B cell (primary cell): ENCODE data around the gene MYLK3. TPM values are rescaled to one million over a fixed set of nuclear protein-coding genes. Genes with fewer than 3 reads are reported as not detected.
A peak's percentile ranks its signal among the peaks of the same experiment; 100 is the strongest.

Experiments used
- ATAC-seq: fragments of 200-7000 bp; cut with Tn5 transposase; one replicate; pipeline ENCODE4 v1.10.0; 2021; ENCODE audit warnings: low read depth, mild to moderate bottlenecking, moderate number of reproducible peaks, moderate library complexity
- CTCF ChIA-PET: fragments of 350-600 bp; sonication (Branson Sonifier 250); formaldehyde crosslinking; loops from one replicate; lab custom pipeline; 2021; ENCODE audit warnings: antibody characterized with exemption, inconsistent platforms; lab: Charles Lee
- POLR2A ChIA-PET: fragments of 350-600 bp; sonication (Branson Sonifier 250); formaldehyde crosslinking; loops from one replicate; lab custom pipeline; 2021; ENCODE audit warnings: antibody characterized with exemption; lab: Charles Lee
- DNase-seq: peaks from one replicate; pipeline ENCODE4 v3.0.0; 2013
- H2AFZ ChIP-seq: 2 replicates; pipeline ENCODE4 v1.6.1; 2012; ENCODE audit warnings: mild to moderate bottlenecking, low read depth, low read length; ENCODE audit not compliant: insufficient read depth, poor library complexity, severe bottlenecking
- H3K27ac ChIP-seq, 2 donors: 1 replicate in 1 of 2; 2 replicates in 1 of 2; pipeline ENCODE4 v1.5.1; 2012 to 2013; ENCODE audit warnings: low read length in 2 of 2, mild to moderate bottlenecking in 2 of 2, moderate library complexity in 1 of 2
- H3K27me3 ChIP-seq, 4 experiments: fragments of 200-600 bp in 1 of 4; sonication (generic) in 1 of 4; replicated peaks in 1 of 4; 1 replicate in 2 of 4; 2 replicates in 2 of 4; pipeline versions ENCODE4 v1.6.1 to v1.7.0; 2013 to 2016; ENCODE audit warnings: low read length in 3 of 4, mild to moderate bottlenecking in 2 of 4, mixed read lengths in 1 of 4, moderate library complexity in 1 of 4; ENCODE audit not compliant: insufficient read depth in 4 of 4, control insufficient read depth in 3 of 4; ENCODE audit errors: control extremely low read depth in 1 of 4
- H3K36me3 ChIP-seq, 2 experiments: replicated peaks in 1 of 2; 1 replicate in 1 of 2; 2 replicates in 1 of 2; pipeline versions ENCODE4 v1.6.1 to v1.7.1; 2013; ENCODE audit warnings: low read length in 1 of 2; ENCODE audit not compliant: insufficient read depth in 2 of 2, control insufficient read depth in 1 of 2; ENCODE audit errors: control extremely low read depth in 1 of 2, extremely low read depth in 1 of 2
- H3K4me1 ChIP-seq, 2 donors: fragments of 200-600 bp in 1 of 2; sonication (generic) in 1 of 2; 1 replicate in 1 of 2; 2 replicates in 1 of 2; pipeline versions ENCODE4 v1.5.1 to v1.6.1; 2013 to 2017; ENCODE audit warnings: low read length in 2 of 2; ENCODE audit not compliant: control insufficient read depth in 2 of 2, insufficient read depth in 2 of 2
- H3K4me2 ChIP-seq: replicated peaks from 2 replicates; pipeline ENCODE3; 2012; ENCODE audit warnings: mild to moderate bottlenecking, low read depth, low read length; ENCODE audit not compliant: poor library complexity, severe bottlenecking
- H3K4me3 ChIP-seq, 5 experiments: fragments of 200-600 bp in 1 of 5; sonication (generic) in 1 of 5; 1 replicate in 3 of 5; 2 replicates in 2 of 5; pipeline versions ENCODE4 v1.5.1 to v1.7.0; 2011 to 2016; ENCODE audit warnings: low read length in 4 of 5, mild to moderate bottlenecking in 4 of 5, low read depth in 2 of 5, control low read depth in 1 of 5, moderate library complexity in 1 of 5; ENCODE audit not compliant: insufficient read depth in 1 of 5; ENCODE audit errors: control extremely low read depth in 1 of 5, extremely low read depth in 1 of 5
- H3K79me2 ChIP-seq: fragments of 200-600 bp; sonication (generic); one replicate; pipeline ENCODE4 v1.6.0; 2016; ENCODE audit warnings: low read length; ENCODE audit not compliant: control insufficient read depth, insufficient read depth
- H3K9ac ChIP-seq: fragments of 200-600 bp; sonication (generic); 2 replicates; pipeline ENCODE4 v1.6.1; 2017; ENCODE audit warnings: mild to moderate bottlenecking, low read length, moderate library complexity
- H3K9me3 ChIP-seq, 3 donors: one replicate each; pipeline versions ENCODE4 v1.6.1 to v1.7.1; 2013; ENCODE audit warnings: low read length in 2 of 3; ENCODE audit not compliant: control insufficient read depth in 2 of 3, insufficient read depth in 1 of 3; ENCODE audit errors: control extremely low read depth in 1 of 3
- H4K20me1 ChIP-seq: 2 replicates; pipeline ENCODE4 v1.6.0; 2012; ENCODE audit warnings: mild to moderate bottlenecking, low read length; ENCODE audit not compliant: insufficient read depth, control insufficient read depth, poor library complexity, severe bottlenecking
- H3K27ac Mint-ChIP-seq: one replicate; pipeline ENCODE4 v1.8.0; 2021; ENCODE audit warnings: mixed read lengths
- H3K27me3 Mint-ChIP-seq: one replicate; pipeline ENCODE4 v1.8.0; 2021; ENCODE audit warnings: mixed read lengths
- H3K4me1 Mint-ChIP-seq: one replicate; pipeline ENCODE4 v1.8.0; 2021; ENCODE audit warnings: mixed read lengths
- H3K4me3 Mint-ChIP-seq: one replicate; pipeline ENCODE4 v1.8.0; 2021; ENCODE audit warnings: mixed read lengths
- H3K9me3 Mint-ChIP-seq: one replicate; pipeline ENCODE4 v1.8.0; 2022; ENCODE audit warnings: mixed read lengths; ENCODE audit not compliant: insufficient read depth
- EZH2 ChIP-seq: IDR thresholded peaks from 2 replicates; pipeline ENCODE4 v1.6.1; 2012; ENCODE audit warnings: borderline replicate concordance, low read depth, mild to moderate bottlenecking, moderate library complexity, low read length; ENCODE audit not compliant: insufficient read depth, poor library complexity, severe bottlenecking
- WGBS: methylation state at CpG from one replicate; pipeline ENCODE4 v1.1.5; 2013; ENCODE audit warnings: missing lambda C conversion rate; ENCODE audit not compliant: insufficient coverage; 5-methylcytosine and 5-hydroxymethylcytosine counted together
- intact Hi-C: fragments of 100-400 bp; cut with micrococcal nuclease; formaldehyde crosslinking; loops from one replicate; pipeline ENCODE4 v1.10.0; 2022
- polyA plus RNA-seq: library from polyadenylated mRNA; depleted of rRNA; stranded (reverse); fragments of >200 nt; gene quantifications from 2 replicates; pipeline ENCODE4 v1.2.3, GENCODE V29; 2012
- total RNA-seq, 2 donors: library from RNA; stranded (reverse); fragments of 120-200 nt in 1 of 2; gene quantifications; 1 replicate in 1 of 2; 2 replicates in 1 of 2; pipeline versions ENCODE4 v1.2.3 to v1.2.4, GENCODE V29; 2013 to 2022
- TF ChIP-seq, protein P1 (sequence below): fragments of 200-600 bp; IDR thresholded peaks from one replicate; pipeline ENCODE4 v1.8.0; 2022; ENCODE audit warnings: antibody characterized with exemption, mild to moderate bottlenecking

The MYLK3 gene
- total and polyA plus RNA-seq, 2 donors (not counting 1 experiment from before 2014, with no cell fraction given), result 0.01 to 0.10 TPM

DNA sequence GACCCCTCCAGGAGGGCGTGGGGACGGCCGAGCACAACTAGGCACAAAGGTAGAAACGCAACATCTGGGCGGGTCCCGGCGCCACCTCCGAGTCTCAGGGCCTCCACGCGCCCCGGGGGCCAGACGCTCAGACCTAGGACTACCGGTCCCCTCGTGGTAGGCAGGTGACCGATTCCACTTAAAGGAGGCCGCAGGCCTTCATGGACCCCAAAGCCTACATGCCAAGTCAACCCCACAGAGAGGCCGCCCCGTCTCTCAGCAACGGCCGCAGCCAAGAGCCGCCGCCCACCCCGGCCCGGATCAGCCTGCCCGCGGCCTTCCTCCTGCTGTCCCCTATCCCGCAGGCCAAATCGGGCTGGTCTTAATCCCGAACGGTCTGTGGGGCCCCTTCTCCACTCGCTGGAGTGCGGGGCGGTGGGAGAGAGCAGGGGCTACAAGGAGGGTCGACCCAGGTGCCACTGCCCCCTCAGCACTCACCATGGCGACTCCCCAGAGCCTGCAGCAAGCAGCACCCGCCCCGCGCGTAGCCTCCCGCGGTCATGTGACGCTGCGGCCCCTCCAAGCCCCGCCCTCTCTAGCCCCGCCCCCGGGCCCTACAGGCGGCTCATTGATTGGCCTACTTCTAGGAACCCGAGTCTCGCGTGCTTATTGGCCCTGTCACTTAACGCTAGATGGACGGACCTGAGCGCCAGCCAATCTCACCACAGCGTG, 59.3 kb downstream of the MYLK3 start, which contains the start of gene VPS35:
TSS of gene VPS35 (minus strand) at position 525 of the 711 bp plus-strand sequence. CDS start at position 480, 45 bp downstream.
- intact Hi-C loops, result loop anchor here (1.0 to 5.0 kb wide), 8 partner anchors 16 to 1553 kb away; partner anchors contain the start of genes C16orf87, DNAJA2, GPT2 and LONP2
- Mint-ChIP-seq H3K27me3 (no peaks in the 10 kb centered on the region), H3K4me1 (peaks cover 40% of the 10 kb centered on the region), H3K27ac (no peak within 1 kb of the TSS), H3K9me3 (no peaks in the 10 kb centered on the region), H3K4me3 (no peak within 1 kb of the TSS)
- Histone ChIP-seq H3K27me3 (no peaks in the 10 kb centered on the region), H3K27ac (peak within 1 kb of the TSS; percentile 94 to 95), H3K9me3 (no peaks in the 10 kb centered on the region), H2AFZ (peak within 1 kb of the TSS; percentile 92), H3K4me1 (peaks cover 48 to 50% of the 10 kb centered on the region in 2 donors), H3K9ac (peak within 1 kb of the TSS; percentile 97), H3K4me3 (peak within 1 kb of the TSS; percentile 97 to 98 (median 98)), H3K36me3 (no peaks in the 10 kb centered on the region), H4K20me1 (peaks cover 27% of the 10 kb centered on the region), H3K79me2 (peaks cover 56% of the 10 kb centered on the region), H3K4me2 (peak within 1 kb of the TSS; percentile 95)
- ChIA-PET POLR2A (no interaction called here), CTCF (interaction anchor here (1.2 to 1.6 kb wide), 3 partner anchors 15 to 165 kb away, joined by 4 to 6 read pairs (median 4); no protein-coding TSS in a partner anchor)
- peak; percentile 80 for DNase-seq
- under 1% methylated on average over 53 of the region's 54 CpGs for WGBS
- ATAC-seq, result peak; percentile 88
- TF ChIP-seq EZH2, result no peak
- TF ChIP-seq, protein P1, sequence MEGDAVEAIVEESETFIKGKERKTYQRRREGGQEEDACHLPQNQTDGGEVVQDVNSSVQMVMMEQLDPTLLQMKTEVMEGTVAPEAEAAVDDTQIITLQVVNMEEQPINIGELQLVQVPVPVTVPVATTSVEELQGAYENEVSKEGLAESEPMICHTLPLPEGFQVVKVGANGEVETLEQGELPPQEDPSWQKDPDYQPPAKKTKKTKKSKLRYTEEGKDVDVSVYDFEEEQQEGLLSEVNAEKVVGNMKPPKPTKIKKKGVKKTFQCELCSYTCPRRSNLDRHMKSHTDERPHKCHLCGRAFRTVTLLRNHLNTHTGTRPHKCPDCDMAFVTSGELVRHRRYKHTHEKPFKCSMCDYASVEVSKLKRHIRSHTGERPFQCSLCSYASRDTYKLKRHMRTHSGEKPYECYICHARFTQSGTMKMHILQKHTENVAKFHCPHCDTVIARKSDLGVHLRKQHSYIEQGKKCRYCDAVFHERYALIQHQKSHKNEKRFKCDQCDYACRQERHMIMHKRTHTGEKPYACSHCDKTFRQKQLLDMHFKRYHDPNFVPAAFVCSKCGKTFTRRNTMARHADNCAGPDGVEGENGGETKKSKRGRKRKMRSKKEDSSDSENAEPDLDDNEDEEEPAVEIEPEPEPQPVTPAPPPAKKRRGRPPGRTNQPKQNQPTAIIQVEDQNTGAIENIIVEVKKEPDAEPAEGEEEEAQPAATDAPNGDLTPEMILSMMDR, result peak; percentile 36
